ENCODE measurements around the gene TNNC1.

Gene TNNC1

DNA sequence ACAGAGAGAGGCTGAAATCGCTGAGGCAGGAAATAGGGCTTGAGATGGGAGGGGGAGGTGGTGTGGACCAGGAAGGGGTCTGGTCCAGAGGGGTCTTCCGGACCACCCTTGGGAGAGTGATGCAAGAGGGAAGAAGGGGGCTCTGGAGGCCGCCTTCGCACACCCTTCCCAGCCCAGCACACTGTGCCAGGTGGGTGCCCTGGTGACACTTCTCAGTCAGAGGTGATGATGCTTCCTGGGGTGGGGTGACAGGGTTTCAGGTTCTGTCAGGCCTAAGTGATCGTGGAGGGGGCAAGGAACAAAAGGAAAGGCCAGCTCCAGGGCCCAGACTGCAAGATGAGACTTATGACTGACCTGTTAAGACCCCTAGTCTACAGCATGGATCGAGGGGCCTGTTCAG, 21.6 kb downstream of the TNNC1 start:
- no peak for DNase-seq (ENCODE audit: low read depth in 2 of 2)

DNA sequence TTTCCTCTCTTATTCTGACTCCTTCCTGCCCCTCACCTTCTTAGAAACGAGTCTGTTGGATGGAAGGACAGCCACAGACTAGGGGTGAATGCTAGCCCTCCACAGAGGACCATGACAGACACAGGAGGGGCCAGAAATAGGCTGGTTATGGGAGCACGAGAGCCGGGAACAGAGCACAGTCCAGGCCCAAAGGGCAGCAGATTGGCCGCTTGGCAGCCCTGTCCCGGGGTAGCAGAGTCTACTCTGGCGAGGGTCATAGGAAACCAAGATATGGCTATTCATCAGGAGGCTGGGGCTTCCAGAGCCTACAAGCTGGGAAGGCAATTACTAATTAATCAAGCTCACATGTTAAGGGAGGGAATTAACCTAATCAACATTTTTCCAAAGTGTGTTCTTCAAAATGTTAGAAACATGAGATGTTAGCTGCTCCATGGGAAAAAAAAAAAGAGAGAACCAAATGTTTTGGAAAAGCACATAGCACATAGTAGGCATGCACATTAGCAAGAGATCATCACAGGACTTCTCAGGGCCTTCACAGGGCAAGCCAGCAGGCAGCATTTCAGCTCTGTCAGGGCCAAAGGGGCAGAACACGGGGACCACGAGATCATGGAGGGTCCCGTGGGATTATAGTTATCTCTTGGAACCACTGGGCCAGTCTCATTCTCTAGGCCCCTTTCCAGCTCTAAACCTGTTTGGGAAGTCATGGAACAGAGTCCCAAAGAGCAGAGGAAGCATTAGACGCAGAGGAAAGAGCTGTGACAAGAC, 22.2 kb downstream of the TNNC1 start:
- no peak for DNase-seq (ENCODE audit: low read depth in 2 of 2)

DNA sequence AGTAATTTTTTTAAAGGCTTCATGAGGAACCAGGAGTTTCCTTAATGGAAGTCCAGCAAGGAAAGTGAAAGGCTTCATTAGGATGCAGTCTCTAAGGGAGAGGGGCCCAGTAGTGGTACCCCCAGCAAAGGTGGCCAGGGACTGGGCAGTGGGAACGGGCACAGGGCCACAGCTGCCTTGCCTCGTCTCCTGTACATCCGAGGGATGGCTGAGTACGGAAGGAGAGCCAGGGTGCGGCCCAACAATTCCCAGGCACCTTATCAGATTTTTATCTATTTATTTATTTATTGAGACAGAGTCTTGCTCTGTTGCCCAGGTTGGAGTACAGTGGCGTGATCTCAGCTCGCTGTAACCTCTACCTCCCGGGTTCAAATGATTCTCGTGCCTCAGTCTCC, 23.4 kb downstream of the TNNC1 start:
- no peak for DNase-seq (ENCODE audit: low read depth in 2 of 2)

DNA sequence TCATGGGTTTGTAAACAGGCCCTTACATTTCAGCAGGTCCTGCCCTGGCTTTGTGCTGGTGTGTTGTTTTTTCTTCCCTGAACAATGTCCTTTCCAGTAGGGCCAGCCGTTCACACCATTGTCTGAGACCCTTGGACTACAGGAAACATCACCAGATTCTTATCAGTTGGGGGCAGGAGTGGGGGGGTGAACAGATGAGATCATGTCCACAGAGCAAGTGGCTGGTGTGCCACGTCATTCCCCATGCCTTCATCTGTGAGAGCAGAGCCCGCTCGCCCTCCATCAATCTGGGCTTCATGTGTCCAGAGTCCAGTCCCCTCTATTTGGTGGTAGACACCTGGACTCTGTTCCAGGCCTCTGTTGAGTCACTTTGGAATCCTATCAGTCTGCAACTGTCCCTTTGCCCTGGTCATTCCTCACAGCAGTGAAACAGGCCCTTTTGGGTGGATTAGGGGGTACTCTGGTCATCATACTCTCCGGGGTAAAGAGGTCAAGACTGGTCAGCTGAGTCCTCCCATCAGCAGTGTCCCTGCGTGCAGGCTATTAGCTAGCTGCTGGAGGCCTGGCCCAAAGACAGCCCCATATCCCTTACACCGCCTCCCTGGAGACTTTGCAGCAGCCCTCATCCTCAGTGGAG, 23.9 kb downstream of the TNNC1 start:
- no peak for DNase-seq (ENCODE audit: low read depth in 2 of 2)

DNA sequence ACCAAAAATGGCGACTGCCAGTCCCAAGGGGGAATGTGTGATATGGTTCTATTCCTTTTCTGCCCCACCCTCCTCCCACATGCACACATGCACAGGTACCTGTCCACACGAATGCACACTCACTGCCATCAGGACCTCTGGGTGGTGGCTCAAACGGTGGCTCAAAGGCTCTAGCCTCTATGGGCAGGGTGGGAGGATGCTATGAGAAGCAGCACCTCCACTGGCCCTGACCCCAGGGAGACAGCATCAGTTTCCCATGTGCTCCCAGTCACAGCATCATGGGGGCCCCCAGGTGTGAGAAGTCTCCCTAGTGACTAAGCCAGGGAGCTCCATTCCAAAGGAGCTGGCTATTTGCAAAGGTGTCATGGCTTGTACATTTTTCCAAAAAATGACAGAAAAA, 24.8 kb downstream of the TNNC1 start:
- DNase-seq (ENCODE audit: low read depth in 2 of 2), result no peak

DNA sequence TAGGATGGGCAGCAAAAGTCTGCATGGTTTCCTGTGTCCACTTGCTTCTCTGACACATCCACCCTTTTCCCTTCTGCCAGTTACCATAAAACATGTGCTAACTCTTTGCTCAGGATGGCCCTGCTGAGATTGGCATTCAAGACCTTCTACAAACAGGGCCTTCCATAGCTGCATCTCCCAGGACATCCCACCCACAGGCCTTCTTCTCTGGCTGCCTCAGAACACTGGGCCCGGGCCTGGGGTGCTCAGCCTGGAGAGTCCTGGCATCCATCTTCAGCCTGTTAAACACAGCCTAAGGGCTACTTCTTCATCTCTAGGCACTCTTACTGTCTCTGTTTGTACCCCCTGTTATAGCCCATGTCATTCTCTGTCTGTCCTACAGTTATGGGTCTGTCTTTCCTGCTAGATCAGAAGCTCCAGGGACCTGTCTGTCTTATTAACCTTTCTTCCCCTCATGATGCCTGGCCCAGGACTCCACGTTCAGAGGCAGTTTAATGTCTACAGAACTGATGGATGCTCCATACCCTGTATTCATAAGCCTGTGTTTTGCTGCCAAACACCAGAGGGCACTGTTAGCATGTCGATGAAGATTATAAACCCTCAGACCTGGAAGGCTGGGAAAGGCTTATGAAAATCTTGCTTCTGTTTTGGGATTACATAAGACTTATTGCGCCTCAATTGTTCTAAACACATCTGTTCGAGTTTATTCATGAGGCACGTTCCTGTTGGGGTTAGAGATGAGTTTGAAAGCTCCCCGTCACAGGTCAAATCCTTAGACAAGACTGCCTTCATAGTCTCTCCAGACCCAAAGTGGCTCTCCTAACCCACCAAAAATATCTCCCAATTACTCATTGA, 25.5 kb downstream of the TNNC1 start:
- DNase-seq (ENCODE audit: low read depth in 2 of 2), result peak; percentile 60 to 61

DNA sequence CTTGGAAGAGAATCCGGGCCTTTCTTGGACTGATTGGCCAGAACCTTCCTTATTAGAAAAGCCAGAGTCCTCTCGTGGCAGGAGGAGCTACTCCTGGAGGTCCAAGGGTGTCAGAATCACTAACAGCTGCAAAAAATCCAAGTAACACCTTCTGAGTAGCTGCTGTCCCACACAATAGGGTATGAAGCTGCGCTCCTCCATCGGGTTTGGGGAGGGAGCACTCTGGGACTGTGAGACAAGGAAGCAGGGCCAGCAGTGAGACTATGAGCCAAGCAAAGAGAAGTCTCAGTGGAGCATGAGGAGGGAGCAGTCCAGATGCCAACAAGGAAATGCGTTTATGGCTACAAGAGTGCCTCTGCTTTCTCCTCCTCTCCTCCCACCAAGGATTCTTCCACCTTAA, 30.7 kb downstream of the TNNC1 start:
- DNase-seq (ENCODE audit: low read depth in 2 of 2), result no peak

DNA sequence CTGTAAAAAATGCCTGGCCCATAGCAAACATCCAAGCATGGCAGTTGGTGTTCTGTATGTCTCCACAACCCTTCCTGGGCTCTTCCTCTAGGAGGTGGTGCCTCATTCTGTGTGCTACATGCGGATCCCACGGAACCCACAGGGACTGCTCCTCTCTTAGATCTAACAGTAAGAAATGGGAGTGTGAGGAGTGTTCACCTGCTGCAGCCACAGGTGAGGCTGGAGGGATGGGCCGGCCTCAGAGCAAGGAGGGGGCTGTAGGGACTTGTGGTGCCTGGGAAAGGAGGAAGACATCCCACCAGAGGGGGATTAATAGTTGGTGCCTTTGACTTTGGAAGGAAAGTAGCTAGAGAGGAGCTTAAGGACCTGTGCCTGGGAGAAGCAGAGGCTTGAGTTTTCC, 31.2 kb downstream of the TNNC1 start:
- DNase-seq (ENCODE audit: low read depth in 2 of 2), result no peak

DNA sequence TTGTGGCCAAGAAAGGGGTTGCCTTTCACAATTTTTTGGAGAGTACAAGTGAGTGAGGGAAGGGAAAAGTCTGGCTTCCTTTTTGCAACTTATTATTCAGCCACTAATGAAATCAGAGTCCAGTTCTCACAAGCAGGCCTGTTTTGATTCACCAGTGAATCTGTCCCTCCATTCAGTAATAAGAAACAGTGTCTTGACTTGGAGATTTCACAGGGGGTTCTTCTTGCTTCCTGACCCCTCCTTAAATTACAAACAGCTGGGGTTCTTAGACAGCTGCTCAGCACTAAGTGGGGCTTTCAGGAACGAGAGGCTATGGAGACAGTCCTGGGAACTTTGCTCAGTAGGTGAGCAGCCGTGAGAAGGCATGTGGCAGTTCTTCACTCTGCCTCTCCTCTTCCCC, 33.5 kb downstream of the TNNC1 start:
- DNase-seq (ENCODE audit: low read depth in 2 of 2), result no peak

DNA sequence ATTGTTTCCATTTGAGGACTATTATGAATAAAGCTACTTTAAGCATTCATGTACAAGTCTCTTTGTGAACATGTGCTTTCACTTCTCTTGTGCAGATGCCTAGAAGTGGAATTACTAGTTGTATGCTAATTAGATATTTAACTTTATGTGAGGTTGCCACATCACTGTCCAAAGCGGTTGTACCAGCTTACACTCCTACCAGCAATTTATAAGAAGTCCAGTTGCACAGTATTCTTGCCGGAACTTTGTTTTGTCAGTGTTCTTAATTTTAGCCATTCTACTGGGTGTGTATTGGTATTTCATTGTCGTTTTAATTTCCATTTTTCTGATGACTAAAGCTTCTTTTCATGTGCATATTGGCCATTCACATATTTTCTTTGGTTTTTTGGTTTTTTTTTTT, 38.0 kb downstream of the TNNC1 start:
- DNase-seq (ENCODE audit: low read depth in 2 of 2), result no peak

DNA sequence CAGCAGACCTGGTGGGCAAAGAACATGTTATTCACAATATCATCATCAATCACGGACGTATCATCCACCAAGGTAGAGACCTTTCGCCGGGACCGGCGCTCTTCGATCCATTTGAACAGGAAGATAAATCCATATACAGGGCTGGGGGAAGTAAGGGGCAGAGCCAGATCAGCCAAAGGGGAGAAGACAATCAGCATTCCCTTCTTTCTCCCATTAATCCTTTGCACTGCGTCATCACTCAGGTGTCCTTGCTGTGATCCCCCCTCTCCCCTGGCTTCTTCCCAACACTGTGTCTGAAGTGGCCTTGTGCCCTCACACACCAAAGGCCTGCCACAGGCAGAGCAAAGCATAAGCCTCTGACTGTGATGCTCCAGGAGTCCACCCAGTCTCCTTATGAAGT, 45.4 kb downstream of the TNNC1 start:
- no peak for DNase-seq (ENCODE audit: low read depth in 2 of 2)

DNA sequence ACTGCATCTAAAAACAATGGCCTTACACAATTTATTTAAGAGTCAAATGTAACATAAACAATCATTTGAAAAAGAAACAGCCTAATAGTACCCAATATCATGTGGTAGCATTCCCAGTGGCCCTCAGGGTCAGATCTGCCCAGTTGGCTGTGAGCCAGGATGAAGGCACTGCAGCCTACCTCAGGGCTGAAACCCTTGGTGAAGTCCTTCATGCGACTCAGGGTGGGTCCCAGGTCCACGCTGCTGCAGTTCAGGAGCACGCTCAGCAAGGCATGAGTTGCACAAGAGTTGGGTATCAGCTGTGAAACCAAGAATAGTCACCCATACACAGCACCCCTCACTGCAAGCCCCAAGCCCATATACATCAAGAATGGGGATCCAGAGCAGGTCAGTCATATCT, 46.1 kb downstream of the TNNC1 start:
- DNase-seq (ENCODE audit: low read depth in 2 of 2), result no peak

DNA sequence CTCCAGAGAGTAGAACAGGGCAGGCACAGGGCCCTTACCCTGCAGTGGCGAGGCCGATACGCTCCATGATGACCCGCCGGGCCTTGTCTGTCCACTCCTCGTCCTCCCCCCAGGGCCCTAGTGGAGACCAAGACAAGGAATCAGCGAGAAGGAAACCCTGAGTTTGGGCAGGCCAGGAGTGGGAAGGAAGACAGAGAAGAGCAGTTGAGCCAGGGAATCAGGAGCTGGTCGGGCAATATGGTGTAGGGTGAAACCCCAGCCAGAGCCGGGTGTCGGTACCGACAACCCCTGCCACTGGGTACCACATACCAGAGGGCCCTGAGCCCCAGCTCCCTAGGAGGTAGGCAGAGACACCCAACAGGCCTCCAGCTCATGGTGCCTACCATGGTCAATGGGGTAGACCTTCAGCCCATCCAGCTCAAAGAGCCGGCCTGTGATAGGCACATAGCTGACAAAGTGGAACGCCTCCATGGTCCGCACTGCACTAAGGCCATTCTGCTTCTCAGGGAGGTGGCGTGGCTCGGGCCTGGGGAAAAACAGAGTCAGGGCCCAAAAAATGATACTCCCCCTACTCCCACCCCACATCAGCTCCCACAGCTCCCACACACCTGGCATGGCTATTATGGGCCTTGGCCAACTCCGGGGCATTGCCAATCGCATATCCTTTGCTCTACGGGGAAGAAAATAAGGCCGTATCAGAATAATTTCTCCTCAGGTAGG, 46.9 kb downstream of the TNNC1 start:
- DNase-seq (ENCODE audit: low read depth in 2 of 2), result no peak

DNA sequence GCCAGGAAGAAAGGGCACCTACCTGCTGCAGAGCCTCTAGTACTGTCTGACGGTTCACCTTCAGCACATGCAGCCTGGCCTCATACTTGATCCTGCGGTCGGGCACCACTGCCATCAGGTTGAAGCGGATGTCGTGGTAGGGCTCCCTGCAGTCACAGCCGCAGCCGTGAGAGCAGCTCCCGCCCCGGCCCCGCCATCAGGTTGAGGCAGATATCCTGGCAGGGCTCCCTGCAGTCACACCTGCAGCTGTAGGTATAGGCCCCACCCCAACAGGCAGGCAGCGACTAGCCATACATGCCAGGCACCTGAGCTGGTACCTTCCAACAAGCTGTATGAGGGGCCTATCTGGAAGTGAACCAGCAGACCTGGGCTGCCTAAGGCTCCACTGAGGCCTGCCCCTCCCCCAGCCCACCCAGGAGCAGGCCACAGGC, 47.6 kb downstream of the TNNC1 start:
- DNase-seq (ENCODE audit: low read depth in 2 of 2), result no peak

DNA sequence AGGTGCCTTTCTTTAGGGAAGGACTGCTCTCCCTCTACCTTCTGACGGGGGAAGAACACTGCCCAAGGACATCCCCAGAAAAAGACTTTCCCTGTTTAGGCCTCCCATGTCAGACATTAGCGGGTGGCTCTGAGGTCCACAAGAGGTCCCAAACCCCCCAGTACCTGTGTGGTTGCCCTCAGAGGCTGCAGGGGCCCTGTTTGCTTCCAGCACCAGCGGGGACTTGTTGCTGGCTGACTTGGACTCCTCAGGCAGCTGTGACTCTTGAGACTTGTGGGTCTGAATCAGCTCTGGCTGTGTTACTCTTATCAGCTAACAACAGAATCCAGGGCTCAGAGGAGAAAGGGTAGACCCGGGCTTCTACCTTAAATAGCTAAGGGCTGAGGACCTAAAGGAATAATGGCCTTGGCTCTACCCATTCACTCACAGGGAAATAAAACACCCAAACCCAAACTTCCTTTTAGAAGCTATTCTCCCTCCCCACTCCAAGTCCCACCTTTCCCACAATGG, 48.2 kb downstream of the TNNC1 start:
- no peak for DNase-seq (ENCODE audit: low read depth in 2 of 2)

DNA sequence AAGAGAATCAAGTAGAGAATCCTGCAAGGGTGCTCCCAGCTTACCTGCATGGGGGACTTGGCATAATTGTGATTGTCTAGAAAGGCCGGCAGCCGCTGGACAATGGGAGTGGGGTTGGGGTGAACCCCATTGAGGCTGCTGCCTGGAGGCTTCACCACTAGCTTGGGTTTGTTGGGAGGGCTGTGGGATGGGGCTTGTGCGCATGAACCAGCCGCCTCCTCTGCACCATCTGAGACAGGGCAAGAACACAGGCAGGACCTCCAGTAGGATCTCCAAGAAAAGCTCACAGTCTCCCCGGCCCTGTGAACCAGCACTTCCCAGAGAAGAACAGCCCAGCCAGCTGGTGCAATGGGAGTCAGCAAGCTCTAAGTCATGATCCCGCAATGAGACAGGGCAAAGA, 48.8 kb downstream of the TNNC1 start:
- DNase-seq (ENCODE audit: low read depth in 2 of 2), result no peak

DNA sequence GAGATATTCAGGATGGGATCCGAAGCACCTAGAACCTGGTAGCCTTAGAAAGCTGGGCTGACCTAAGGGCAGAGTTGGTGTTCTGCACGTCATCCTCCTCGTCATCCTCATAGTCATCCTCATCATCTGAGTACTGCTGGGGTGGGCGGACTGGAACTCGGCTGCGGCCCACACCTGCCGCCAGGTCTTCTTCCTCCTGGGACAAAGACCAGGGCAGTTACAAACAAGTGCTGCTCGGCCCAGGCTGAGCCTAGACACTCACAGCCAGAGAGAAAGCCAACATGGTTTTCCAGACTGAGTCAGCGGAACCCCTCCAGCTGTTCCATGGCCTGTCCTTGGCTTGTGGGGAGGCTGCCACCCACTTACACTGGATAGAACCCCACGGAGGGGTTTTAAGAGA, 49.5 kb downstream of the TNNC1 start:
- no peak for DNase-seq (ENCODE audit: low read depth in 2 of 2)

DNA sequence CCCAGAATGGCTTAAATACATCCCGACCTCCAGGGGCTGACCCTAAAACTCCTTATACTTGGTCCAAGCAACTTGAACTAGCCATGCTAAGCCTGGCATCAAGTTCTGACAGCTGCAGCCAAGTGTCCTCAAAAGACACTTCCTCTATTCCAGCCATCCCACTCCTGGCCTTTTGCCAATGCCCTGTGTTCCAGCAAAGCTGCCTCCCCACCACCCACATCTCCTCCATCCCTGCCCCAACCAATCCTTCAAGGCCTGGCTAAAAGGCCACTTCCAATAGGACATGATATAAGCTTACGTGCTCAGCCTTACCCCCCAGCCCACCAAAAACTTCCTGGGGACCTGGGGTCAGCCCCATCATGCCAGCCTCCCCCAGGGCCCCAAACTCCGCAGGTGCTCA, 49.9 kb downstream of the TNNC1 start:
- DNase-seq (ENCODE audit: low read depth in 2 of 2), result no peak

DNA sequence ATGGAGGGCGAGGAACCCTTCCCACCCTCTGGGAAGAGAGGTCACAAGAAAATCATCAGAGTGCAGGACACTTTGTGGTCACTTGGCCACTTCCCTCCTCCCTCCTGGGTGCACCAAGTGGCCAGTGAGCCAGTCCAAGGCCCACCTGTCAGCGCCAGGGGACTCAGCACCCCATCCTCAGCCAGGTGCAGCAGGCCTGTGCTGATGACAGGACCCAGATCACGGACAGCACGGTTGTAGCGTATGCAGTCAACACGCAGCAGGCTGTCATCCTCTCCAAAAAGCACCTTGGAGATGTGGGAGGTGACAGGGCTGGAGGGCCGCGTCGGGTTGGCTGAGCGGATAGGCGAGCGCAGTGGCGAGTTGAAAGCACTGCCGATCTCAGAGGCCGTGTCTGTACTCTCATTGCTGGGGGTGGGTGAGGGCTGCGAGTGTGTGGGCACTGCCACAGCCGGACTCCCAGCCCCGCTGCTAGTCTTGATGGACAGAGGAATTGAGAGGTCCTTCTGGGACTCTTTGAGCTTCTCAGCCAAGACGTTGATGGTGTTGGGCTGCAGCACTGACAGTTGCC, 50.5 kb downstream of the TNNC1 start:
- DNase-seq (ENCODE audit: low read depth in 2 of 2), result no peak

DNA sequence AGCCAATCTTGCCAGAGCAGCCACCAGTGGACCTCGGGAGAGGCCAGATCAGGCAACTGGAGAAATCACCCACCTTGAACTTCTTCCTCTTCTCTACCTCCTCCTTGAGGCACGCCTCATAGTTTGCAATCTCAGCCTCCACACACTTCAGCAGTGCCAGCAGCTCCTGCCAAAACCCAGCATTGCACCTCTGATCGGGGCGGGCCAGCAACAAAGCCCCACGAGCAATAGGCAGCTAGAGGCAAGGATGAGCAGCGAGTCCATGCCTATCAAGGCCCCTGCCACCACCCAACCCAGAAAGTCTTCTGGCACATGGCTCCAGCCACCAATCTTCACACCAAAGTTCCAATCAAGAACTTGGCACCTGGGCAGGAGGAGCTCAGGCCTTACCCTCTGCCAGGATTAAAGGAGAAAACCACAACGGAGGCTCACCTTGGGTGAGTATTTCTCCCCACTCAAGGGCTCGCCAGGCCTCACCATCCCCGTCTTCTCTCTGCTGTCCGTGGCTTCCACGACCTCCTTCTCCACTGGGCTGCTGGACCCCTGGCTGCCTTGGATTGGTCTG, 51.1 kb downstream of the TNNC1 start:
- no peak for DNase-seq (ENCODE audit: low read depth in 2 of 2)

DNA sequence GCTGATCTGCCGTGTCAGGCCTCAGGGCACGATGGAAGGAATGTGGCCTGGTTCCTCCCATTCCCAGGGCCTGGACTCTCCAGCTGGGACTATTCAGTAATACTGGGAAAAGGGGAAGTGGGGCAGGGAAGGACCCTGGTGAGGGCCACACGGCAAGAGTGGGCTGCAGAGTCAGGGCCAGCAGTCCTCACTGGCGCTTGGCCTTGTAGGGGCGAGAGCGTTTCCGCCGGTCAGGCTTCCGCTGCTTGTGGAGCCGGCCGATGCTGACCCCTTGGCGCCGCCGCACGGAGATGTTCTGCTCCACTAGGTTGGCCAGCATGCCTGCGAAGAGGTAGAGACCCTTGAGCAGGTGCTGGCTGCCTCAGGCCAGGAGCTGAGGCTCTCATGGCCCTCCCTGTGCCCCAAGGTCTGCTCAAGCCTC, 51.7 kb downstream of the TNNC1 start:
- no peak for DNase-seq (ENCODE audit: low read depth in 2 of 2)

Measured in fibroblast of skin of left quadriceps (primary cell).